ENCODE results near the gene HELQ. TPM values are rescaled to one million over a fixed set of nuclear protein-coding genes. Genes with fewer than 3 reads are reported as not detected.

Gene HELQ, protein sequence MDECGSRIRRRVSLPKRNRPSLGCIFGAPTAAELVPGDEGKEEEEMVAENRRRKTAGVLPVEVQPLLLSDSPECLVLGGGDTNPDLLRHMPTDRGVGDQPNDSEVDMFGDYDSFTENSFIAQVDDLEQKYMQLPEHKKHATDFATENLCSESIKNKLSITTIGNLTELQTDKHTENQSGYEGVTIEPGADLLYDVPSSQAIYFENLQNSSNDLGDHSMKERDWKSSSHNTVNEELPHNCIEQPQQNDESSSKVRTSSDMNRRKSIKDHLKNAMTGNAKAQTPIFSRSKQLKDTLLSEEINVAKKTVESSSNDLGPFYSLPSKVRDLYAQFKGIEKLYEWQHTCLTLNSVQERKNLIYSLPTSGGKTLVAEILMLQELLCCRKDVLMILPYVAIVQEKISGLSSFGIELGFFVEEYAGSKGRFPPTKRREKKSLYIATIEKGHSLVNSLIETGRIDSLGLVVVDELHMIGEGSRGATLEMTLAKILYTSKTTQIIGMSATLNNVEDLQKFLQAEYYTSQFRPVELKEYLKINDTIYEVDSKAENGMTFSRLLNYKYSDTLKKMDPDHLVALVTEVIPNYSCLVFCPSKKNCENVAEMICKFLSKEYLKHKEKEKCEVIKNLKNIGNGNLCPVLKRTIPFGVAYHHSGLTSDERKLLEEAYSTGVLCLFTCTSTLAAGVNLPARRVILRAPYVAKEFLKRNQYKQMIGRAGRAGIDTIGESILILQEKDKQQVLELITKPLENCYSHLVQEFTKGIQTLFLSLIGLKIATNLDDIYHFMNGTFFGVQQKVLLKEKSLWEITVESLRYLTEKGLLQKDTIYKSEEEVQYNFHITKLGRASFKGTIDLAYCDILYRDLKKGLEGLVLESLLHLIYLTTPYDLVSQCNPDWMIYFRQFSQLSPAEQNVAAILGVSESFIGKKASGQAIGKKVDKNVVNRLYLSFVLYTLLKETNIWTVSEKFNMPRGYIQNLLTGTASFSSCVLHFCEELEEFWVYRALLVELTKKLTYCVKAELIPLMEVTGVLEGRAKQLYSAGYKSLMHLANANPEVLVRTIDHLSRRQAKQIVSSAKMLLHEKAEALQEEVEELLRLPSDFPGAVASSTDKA
- total RNA-seq (10 to 100 TPM; 12.2 to 15.8 (median 13.1) TPM), polyA plus RNA-seq (1 to 10 TPM; 3.1 to 9.9 TPM)
- long read RNA-seq, donor 1, transcript HELQ-201 (18 exons, 3,579 nt): major isoform, 5 of 13 reads
- long read RNA-seq, donor 1, partial matches to known transcripts: 3 of 13 reads
- long read RNA-seq, donor 1, other reads (novel, unspliced or antisense): 3 of 13 reads
- long read RNA-seq, donor 2, transcript HELQ-201 (18 exons, 3,579 nt): major isoform, 10 of 39 reads
- long read RNA-seq, donor 2, transcript HELQ-202 (2 exons, 744 nt): minor isoform, 9 of 39 reads
- long read RNA-seq, donor 2, partial matches to known transcripts: 7 of 39 reads
- long read RNA-seq, donor 2, other reads (novel, unspliced or antisense): 9 of 39 reads
- long read RNA-seq, donor 3, transcript HELQ-201 (18 exons, 3,579 nt): major isoform, 7 of 16 reads
- long read RNA-seq, donor 3, partial matches to known transcripts: 4 of 16 reads
- long read RNA-seq, donor 3, other reads (novel, unspliced or antisense): 1 of 16 reads

DNA sequence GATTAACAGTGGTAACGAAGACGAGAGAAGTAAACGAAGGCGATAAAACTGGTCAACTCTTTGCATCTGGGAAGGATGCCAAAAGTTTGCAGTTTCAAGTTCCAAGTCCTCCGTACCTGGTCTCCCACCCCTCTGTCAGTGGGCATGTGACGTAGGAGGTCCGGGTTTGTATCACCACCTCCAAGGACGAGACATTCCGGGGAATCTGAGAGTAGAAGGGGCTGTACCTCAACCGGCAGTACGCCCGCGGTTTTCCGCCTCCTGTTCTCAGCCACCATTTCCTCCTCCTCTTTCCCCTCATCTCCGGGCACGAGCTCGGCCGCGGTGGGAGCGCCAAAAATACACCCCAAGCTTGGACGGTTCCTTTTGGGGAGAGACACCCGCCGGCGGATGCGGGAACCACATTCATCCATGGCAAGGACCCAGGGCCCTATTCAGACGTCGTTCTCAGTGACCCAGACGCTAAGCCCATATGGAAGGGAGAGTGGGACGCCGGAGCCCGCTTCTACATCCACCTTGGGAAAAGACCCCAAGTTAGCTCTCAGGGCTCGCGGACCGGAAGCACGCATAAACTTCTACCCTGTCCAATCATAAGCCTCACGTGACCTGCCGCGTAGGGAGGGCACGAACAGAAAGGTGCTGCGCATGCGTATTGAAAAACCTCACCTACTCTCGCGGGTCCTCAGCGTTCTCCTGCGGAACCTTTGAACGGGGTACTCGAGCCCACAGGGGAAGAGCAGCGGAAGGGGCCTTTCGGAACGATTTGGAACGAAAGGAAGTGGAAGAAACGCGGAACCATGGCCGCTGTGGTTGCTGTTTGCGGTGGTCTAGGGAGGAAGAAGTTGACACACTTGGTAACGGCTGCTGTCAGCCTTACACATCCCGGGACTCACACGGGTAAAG, at the start of gene HELQ, which contains the start of gene MRPS18C:
HELQ (minus strand) TSS at position 543 of the 903 bp plus-strand sequence; CDS start at position 413, 130 bp downstream.
MRPS18C (plus strand) TSS at position 778 of the 903 bp plus-strand sequence; CDS start at position 798, 20 bp downstream.
- Histone ChIP-seq H3K9me3 (no peaks in the 10 kb centered on the region), H3K4me1 (peaks cover 0 to 29% (median 21%) of the 10 kb centered on the region in 12 donors), H3K27me3 (no peaks in the 10 kb centered on the region), H3K27ac (peak within 1 kb of the TSS; percentile 79 to 99 (median 96)), H3K4me3 (peak within 1 kb of the TSS; percentile 48 to 92 (median 81)), H3K36me3 (peaks cover 0 to 57% (median 53%) of the 10 kb centered on the region in 9 donors)
- TF ChIP-seq, protein P1, sequence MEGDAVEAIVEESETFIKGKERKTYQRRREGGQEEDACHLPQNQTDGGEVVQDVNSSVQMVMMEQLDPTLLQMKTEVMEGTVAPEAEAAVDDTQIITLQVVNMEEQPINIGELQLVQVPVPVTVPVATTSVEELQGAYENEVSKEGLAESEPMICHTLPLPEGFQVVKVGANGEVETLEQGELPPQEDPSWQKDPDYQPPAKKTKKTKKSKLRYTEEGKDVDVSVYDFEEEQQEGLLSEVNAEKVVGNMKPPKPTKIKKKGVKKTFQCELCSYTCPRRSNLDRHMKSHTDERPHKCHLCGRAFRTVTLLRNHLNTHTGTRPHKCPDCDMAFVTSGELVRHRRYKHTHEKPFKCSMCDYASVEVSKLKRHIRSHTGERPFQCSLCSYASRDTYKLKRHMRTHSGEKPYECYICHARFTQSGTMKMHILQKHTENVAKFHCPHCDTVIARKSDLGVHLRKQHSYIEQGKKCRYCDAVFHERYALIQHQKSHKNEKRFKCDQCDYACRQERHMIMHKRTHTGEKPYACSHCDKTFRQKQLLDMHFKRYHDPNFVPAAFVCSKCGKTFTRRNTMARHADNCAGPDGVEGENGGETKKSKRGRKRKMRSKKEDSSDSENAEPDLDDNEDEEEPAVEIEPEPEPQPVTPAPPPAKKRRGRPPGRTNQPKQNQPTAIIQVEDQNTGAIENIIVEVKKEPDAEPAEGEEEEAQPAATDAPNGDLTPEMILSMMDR (IDR thresholded peaks at IDR 0.05): peak in 5 of 12 donors; percentile 18 to 31 (median 22)
- peak in 1 of 2 donors; percentile 77 for TF ChIP-seq POLR2A (IDR thresholded peaks at IDR 0.05)
- intact Hi-C loops (cut with DNase I): loop anchor here in 4 of 10 donors (1.0 to 10.0 kb wide), 5 partner anchors 29 to 421 kb away; partner anchors contain the start of genes ABRAXAS1 (in 2 of the 4), COPS4 (in 1 of the 4) and COQ2 (in 1 of the 4)
- 0 to 1% (median 1%) methylated on average over 45 to 58 of the region's 58 CpGs for WGBS, 4 donors
- DNase-seq: peak; percentile 96 to 98 (median 98)
- peak; percentile 99 for ATAC-seq

DNA sequence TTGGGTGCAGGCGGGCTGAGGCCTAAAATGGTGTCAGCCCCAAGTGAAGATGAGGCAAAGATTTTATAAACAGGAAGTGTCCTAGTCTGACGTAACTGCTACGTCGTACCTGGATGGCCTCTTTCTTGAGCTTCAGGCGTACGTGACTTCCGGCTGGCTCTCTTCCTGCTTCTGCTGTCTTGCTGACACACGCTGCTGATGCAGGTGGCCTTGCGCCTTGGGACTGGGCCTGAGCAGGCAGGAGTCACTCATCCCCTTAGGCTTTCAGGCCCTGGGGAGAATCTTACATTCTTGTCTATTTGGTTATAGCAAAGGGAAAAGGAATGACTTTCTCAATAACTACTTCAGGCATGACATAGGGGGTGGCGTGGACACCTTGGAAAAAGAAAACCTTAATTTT, 49.4 kb upstream of the HELQ start:
- intact Hi-C loops (cut with DNase I): loop anchor here in 2 of 10 donors (5.0 to 10.0 kb wide), 2 partner anchors 137 to 1000 kb away; no protein-coding TSS in a partner anchor
- DNase-seq: no peak
- TF ChIP-seq, protein P1 (IDR thresholded peaks at IDR 0.05): no peak
- TF ChIP-seq POLR2A (IDR thresholded peaks at IDR 0.05): no peak
- Histone ChIP-seq H3K9me3 (no peaks in the 10 kb centered on the region), H3K27me3 (no peaks in the 10 kb centered on the region), H3K4me1 (no peaks in the 10 kb centered on the region), H3K27ac (no peak overlapping the region), H3K36me3 (no peaks in the 10 kb centered on the region), H3K4me3 (no peak overlapping the region)
- ATAC-seq: no peak
- 80 to 85% (median 82%) methylated on average over 10 of the region's 10 CpGs for WGBS, 4 donors

DNA sequence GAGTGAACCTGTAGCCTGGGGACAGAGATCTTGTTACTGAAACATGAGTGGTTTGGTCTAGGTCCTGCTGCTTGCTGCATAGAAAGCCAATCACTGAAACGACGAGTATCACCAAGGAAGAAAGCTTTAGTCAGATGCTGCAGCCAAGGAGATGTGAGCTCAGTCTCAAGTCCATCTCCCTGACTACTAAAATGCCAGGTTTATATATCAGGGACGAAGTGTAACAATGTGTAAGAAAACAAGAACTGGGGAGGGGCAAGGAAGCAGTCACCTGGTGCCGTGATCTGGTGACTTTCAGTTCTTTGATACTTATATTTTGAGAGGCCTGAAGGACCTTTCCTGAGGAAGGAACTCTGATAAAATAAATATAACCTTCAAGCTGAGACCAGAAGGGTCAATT, 48.9 kb upstream of the HELQ start:
- H3K27me3 ChIP-seq: no peaks in the 10 kb centered on the region
- no peaks in the 10 kb centered on the region for H3K4me1 ChIP-seq
- no peak for DNase-seq
- intact Hi-C loops (cut with DNase I): loop anchor here in 1 of 10 donors (10.0 kb wide), 1 partner anchor 1000 kb away; no protein-coding TSS in a partner anchor
- 61 to 85% (median 64%) methylated on average over 4 of the region's 4 CpGs for WGBS, 4 donors
- H3K4me3 ChIP-seq: no peak overlapping the region
- ATAC-seq: no peak
- no peak overlapping the region for H3K27ac ChIP-seq
- no peaks in the 10 kb centered on the region for H3K36me3 ChIP-seq
- no peak for TF ChIP-seq POLR2A (IDR thresholded peaks at IDR 0.05)
- TF ChIP-seq, protein P1 (IDR thresholded peaks at IDR 0.05): no peak
- no peaks in the 10 kb centered on the region for H3K9me3 ChIP-seq

Measured in heart left ventricle (tissue), 16 donors.